OCI-LY3 (cell line): ENCODE results near the gene FERMT2.
"Not testable (repeated sequence)": the region's sequence is repeated elsewhere in the genome, so short reads cannot be mapped to it uniquely, and the experiment has no call there.

Source experiments
- H2AFZ ChIP-seq: fragments of 200-600, 300-600 bp; shearing (Covaris generic); 2 replicates; pipeline ENCODE4 v1.6.0; 2014; ENCODE audit warnings: antibody characterized with exemption, low read depth, low read length
- H3K27ac ChIP-seq: fragments of 200-600, 300-600 bp; sonication (generic); 2 replicates; pipeline ENCODE4 v1.5.1; 2014; ENCODE audit warnings: mild to moderate bottlenecking, low read length, moderate library complexity, mixed read lengths
- H3K27me3 ChIP-seq: fragments of 200-600, 300-600 bp; sonication (generic); 2 replicates; pipeline ENCODE4 v1.6.1; 2014; ENCODE audit warnings: low read depth, low read length, mixed read lengths
- H3K36me3 ChIP-seq: fragments of 200-600, 300-600 bp; sonication (generic); replicated peaks from 2 replicates; pipeline ENCODE3; 2014; ENCODE audit warnings: low read depth, low read length, mixed read lengths
- H3K4me1 ChIP-seq: fragments of 300-600, 200-600 bp; sonication (generic); 2 replicates; pipeline ENCODE4 v1.6.1; 2014; ENCODE audit warnings: low read length, mixed read lengths
- H3K4me2 ChIP-seq: fragments of 200-600, 300-600 bp; sonication (generic); 2 replicates; pipeline ENCODE4 v1.6.1; 2014; ENCODE audit warnings: low read length, mixed read lengths
- H3K4me3 ChIP-seq: fragments of 300-600, 200-600 bp; sonication (generic); 2 replicates; pipeline ENCODE4 v1.5.1; 2014; ENCODE audit warnings: antibody characterized with exemption, mild to moderate bottlenecking, low read length, moderate library complexity
- H3K79me2 ChIP-seq: fragments of 300-600, 200-600 bp; shearing (Covaris generic); 2 replicates; pipeline ENCODE4 v1.6.1; 2014; ENCODE audit warnings: mild to moderate bottlenecking, low read length, mixed read lengths
- H3K9ac ChIP-seq: fragments of 300-600, 200-600 bp; shearing (Covaris generic); 2 replicates; pipeline ENCODE4 v1.6.0; 2014; ENCODE audit warnings: mild to moderate bottlenecking, low read length, moderate library complexity
- H3K9me3 ChIP-seq: fragments of 200-600, 300-600 bp; shearing (Covaris generic); 2 replicates; pipeline ENCODE4 v1.6.1; 2014; ENCODE audit warnings: low read length, mixed read lengths; ENCODE audit not compliant: insufficient read depth
- H4K20me1 ChIP-seq: fragments of 200-600, 300-600 bp; sonication (generic); 2 replicates; pipeline ENCODE4 v1.6.1; 2016; ENCODE audit warnings: low read length, mixed read lengths; ENCODE audit not compliant: insufficient read depth
- CTCF ChIP-seq: fragments of 200-600, 300-600 bp; sonication (generic); IDR thresholded peaks from 2 replicates; pipeline ENCODE4 v1.5.1; 2014; ENCODE audit warnings: antibody characterized with exemption, low read length, low read depth
- EZH2phosphoT487 ChIP-seq: fragments of 200-600 bp; shearing (Covaris generic); IDR thresholded peaks from 2 replicates; pipeline ENCODE4 v1.6.1; 2018; ENCODE audit warnings: antibody characterized with exemption, mixed run types, low read depth

Gene FERMT2

GRCh38 chr14:52922059-52922458 lies 28.8 kb downstream of the FERMT2 start:
- peaks cover 6% of the 10 kb centered on the region for H3K4me1 ChIP-seq
- no peaks in the 10 kb centered on the region for H3K79me2 ChIP-seq
- H3K9ac ChIP-seq = no peak overlapping the region
- no peaks in the 10 kb centered on the region for H3K36me3 ChIP-seq
- no peak overlapping the region for H3K27ac ChIP-seq
- H3K9me3 ChIP-seq = no peaks in the 10 kb centered on the region
- no peaks in the 10 kb centered on the region for H3K27me3 ChIP-seq
- TF ChIP-seq CTCF = no peak
- no peak for TF ChIP-seq EZH2phosphoT487
- H3K4me3 ChIP-seq = no peak overlapping the region
- no peak overlapping the region for H2AFZ ChIP-seq
- H3K4me2 ChIP-seq = no peak overlapping the region
- no peaks in the 10 kb centered on the region for H4K20me1 ChIP-seq

- not testable (repeated sequence) for H3K27me3 ChIP-seq, H3K36me3 ChIP-seq, H2AFZ ChIP-seq, H3K9ac ChIP-seq, H4K20me1 ChIP-seq, H3K9me3 ChIP-seq, H3K4me3 ChIP-seq, H3K27ac ChIP-seq, H3K79me2 ChIP-seq, H3K4me1 ChIP-seq, H3K4me2 ChIP-seq
Observed at GRCh38 chr14:52920411-52920810, 30.4 kb downstream of the FERMT2 start.

GRCh38 chr14:52919971-52920370 lies 30.9 kb downstream of the FERMT2 start:
- TF ChIP-seq CTCF = no peak
- TF ChIP-seq EZH2phosphoT487 = no peak
- Histone ChIP-seq H3K9ac (no peak overlapping the region), H4K20me1 (no peaks in the 10 kb centered on the region), H3K9me3 (no peaks in the 10 kb centered on the region), H3K4me2 (no peak overlapping the region), H3K27ac (no peak overlapping the region), H3K4me1 (peaks cover 6% of the 10 kb centered on the region), H3K79me2 (no peaks in the 10 kb centered on the region), H3K27me3 (no peaks in the 10 kb centered on the region), H3K36me3 (no peaks in the 10 kb centered on the region), H2AFZ (no peak overlapping the region), H3K4me3 (no peak overlapping the region)

- Histone ChIP-seq H3K36me3 (no peaks in the 10 kb centered on the region), H2AFZ (peak overlapping the region; percentile 47; the same call in 1 of the 2 replicates), H3K9me3 (no peaks in the 10 kb centered on the region), H3K4me2 (no peak overlapping the region; the same call in 1 of the 2 replicates), H3K27ac (no peak overlapping the region), H3K79me2 (no peaks in the 10 kb centered on the region), H3K4me3 (no peak overlapping the region), H4K20me1 (no peaks in the 10 kb centered on the region), H3K4me1 (peaks cover 6% of the 10 kb centered on the region), H3K27me3 (no peaks in the 10 kb centered on the region), H3K9ac (no peak overlapping the region)
- TF ChIP-seq EZH2phosphoT487 (no peak), CTCF (no peak)
Observed at GRCh38 chr14:52918486-52918885, 32.4 kb downstream of the FERMT2 start.

- H3K27me3 ChIP-seq = no peaks in the 10 kb centered on the region
- no peaks in the 10 kb centered on the region for H3K79me2 ChIP-seq
- peaks cover 6% of the 10 kb centered on the region for H3K4me1 ChIP-seq
- no peak overlapping the region for H2AFZ ChIP-seq
- no peaks in the 10 kb centered on the region for H4K20me1 ChIP-seq
- H3K36me3 ChIP-seq = no peaks in the 10 kb centered on the region
- no peak overlapping the region for H3K27ac ChIP-seq
- no peak overlapping the region for H3K4me2 ChIP-seq
- no peak overlapping the region for H3K4me3 ChIP-seq
- no peak for TF ChIP-seq CTCF
- no peak for TF ChIP-seq EZH2phosphoT487
- H3K9me3 ChIP-seq = no peaks in the 10 kb centered on the region
- no peak overlapping the region for H3K9ac ChIP-seq
Observed at GRCh38 chr14:52917735-52918134, 33.1 kb downstream of the FERMT2 start.
